OCI-LY7 (cell line): ENCODE results near the gene PCDHGA12. TPM values are rescaled to one million over a fixed set of nuclear protein-coding genes. Genes with fewer than 3 reads are reported as not detected.
"Not testable (repeated sequence)": the region's sequence is repeated elsewhere in the genome, so short reads cannot be mapped to it uniquely, and the experiment has no call there.

Source experiments
- BruUV-seq: library from RNA; stranded (reverse); fragments of 400-500 nt; replicated peaks from 2 replicates; lab custom pipeline; 2021; lab: Mats Ljungman, UMichigan
- CTCF ChIA-PET: fragments of 300-600 bp; sonication (Branson Sonifier 250); formaldehyde crosslinking; loops from one replicate; lab custom pipeline; 2022; ENCODE audit warnings: antibody characterized with exemption; ENCODE audit not compliant: unreplicated experiment; lab: Charles Lee
- POLR2A ChIA-PET: fragments of 300-600 bp; sonication (Branson Sonifier 250); formaldehyde crosslinking; loops from one replicate; lab custom pipeline; 2022; ENCODE audit warnings: antibody characterized with exemption; lab: Charles Lee
- DNase-seq: peaks from one replicate; pipeline ENCODE4 v3.0.0-alpha.2; 2015; ENCODE audit warnings: low spot score
- H2AFZ ChIP-seq: fragments of 200-600 bp; sonication (generic), shearing (Covaris generic); 2 replicates; pipeline ENCODE4 v1.6.1; 2014; ENCODE audit warnings: mild to moderate bottlenecking, antibody characterized with exemption, low read length, moderate library complexity
- H3K27ac ChIP-seq: fragments of 200-600 bp; sonication (generic); 2 replicates; pipeline ENCODE4 v1.5.1; 2014; ENCODE audit warnings: mixed run types, low read depth, mild to moderate bottlenecking, moderate library complexity, low read length, inconsistent platforms; ENCODE audit not compliant: poor library complexity, severe bottlenecking
- H3K36me3 ChIP-seq: fragments of 200-600 bp; sonication (generic); 2 replicates; pipeline ENCODE4 v1.6.1; 2014; ENCODE audit warnings: mild to moderate bottlenecking, antibody characterized with exemption, low read length, moderate library complexity, mixed read lengths; ENCODE audit not compliant: insufficient read depth
- H3K4me1 ChIP-seq: fragments of 200-600 bp; sonication (generic); 2 replicates; pipeline ENCODE4 v1.5.1; 2014; ENCODE audit warnings: mild to moderate bottlenecking, low read length; ENCODE audit not compliant: insufficient read depth, poor library complexity, severe bottlenecking
- H3K4me2 ChIP-seq: fragments of 200-600 bp; sonication (generic); 2 replicates; pipeline ENCODE4 v1.6.1; 2014; ENCODE audit warnings: mild to moderate bottlenecking, low read length
- H3K4me3 ChIP-seq: fragments of 200-600 bp; sonication (generic); 2 replicates; pipeline ENCODE4 v1.5.1; 2014; ENCODE audit warnings: mild to moderate bottlenecking, low read depth, low read length; ENCODE audit not compliant: poor library complexity, severe bottlenecking
- H3K79me2 ChIP-seq: fragments of 200-600 bp; sonication (generic); 2 replicates; pipeline ENCODE4 v1.6.1; 2016; ENCODE audit warnings: low read depth, mild to moderate bottlenecking, low read length, moderate library complexity, mixed read lengths; ENCODE audit not compliant: insufficient read depth
- H3K9me2 ChIP-seq: fragments of 200-600 bp; sonication (generic); 2 replicates; pipeline ENCODE4 v1.6.1; 2016; ENCODE audit warnings: mild to moderate bottlenecking, low read length, mixed read lengths; ENCODE audit not compliant: insufficient read depth
- H3K9me3 ChIP-seq: fragments of 200-600 bp; sonication (generic); 2 replicates; pipeline ENCODE4 v1.6.1; 2014; ENCODE audit warnings: mild to moderate bottlenecking, mixed run types, low read length, mixed read lengths
- H4K20me1 ChIP-seq: fragments of 200-600 bp; sonication (generic); 2 replicates; pipeline ENCODE4 v1.6.1; 2014; ENCODE audit warnings: mild to moderate bottlenecking, antibody characterized with exemption, low read length, moderate library complexity, mixed read lengths; ENCODE audit not compliant: insufficient read depth
- CTCF ChIP-seq: fragments of 200-600 bp; sonication (generic); conservative IDR thresholded peaks from 2 replicates; pipeline ENCODE4 v1.5.1; 2014; ENCODE audit warnings: mild to moderate bottlenecking, antibody characterized with exemption, low read length, moderate library complexity, mixed read lengths
- EZH2phosphoT487 ChIP-seq: fragments of 200-600 bp; sonication (generic); IDR thresholded peaks from 2 replicates; pipeline ENCODE4 v1.6.1; 2018; ENCODE audit warnings: low read depth, borderline replicate concordance, mild to moderate bottlenecking, mixed run types, antibody characterized with exemption, low read length, moderate library complexity, mixed read lengths
- intact Hi-C: fragments of 100-400 bp; cut with micrococcal nuclease; formaldehyde crosslinking; loops from one replicate; pipeline ENCODE4 v1.10.0; 2022; ENCODE audit not compliant: unreplicated experiment
- total RNA-seq, 2 experiments: library from RNA; depleted of rRNA in 1 of 2; stranded (reverse); fragments of >200 nt in 1 of 2; shearing (Covaris generic) in 1 of 2; gene quantifications; 2 replicates each; pipeline ENCODE4 v1.2.3, GENCODE V29; 2014 to 2022

PCDHGA12 gene
- total RNA-seq, 2 experiments from 2014 or later, result 3.4 to 3.9 TPM

GRCh38 chr5:141431286-141431685, 979 bp downstream of the PCDHGA12 start:
- no peak overlapping the region for H2AFZ ChIP-seq
- no peaks in the 10 kb centered on the region for H3K9me3 ChIP-seq
- no peak overlapping the region for H3K4me3 ChIP-seq
- no peaks in the 10 kb centered on the region for H3K79me2 ChIP-seq
- H3K36me3 ChIP-seq, result no peaks in the 10 kb centered on the region
- H4K20me1 ChIP-seq, result no peaks in the 10 kb centered on the region
- no peak for DNase-seq
- ChIA-PET POLR2A (interaction anchor here (1.2 kb wide), 1 partner anchor 10 kb away, joined by 3 read pairs; the partner anchor contains the start of gene PCDHGA11), CTCF (interaction anchor here (0.6 to 1.9 kb wide), 3 partner anchors 40 to 82 kb away, joined by 3 to 10 read pairs (median 3); no protein-coding TSS in a partner anchor)
- intact Hi-C loops, result no loop called here
- H3K27ac ChIP-seq, result no peak overlapping the region
- no peaks in the 10 kb centered on the region for H3K4me1 ChIP-seq
- no peaks in the 10 kb centered on the region for H3K9me2 ChIP-seq
- no peak overlapping the region; the same call in 1 of the 2 replicates for H3K4me2 ChIP-seq
- TF ChIP-seq EZH2phosphoT487, result no peak
- no peak for TF ChIP-seq CTCF
- BruUV-seq, result no TSS peak

GRCh38 chr5:141432308-141432707, 2.0 kb downstream of the PCDHGA12 start:
- H3K27ac ChIP-seq, H3K4me1 ChIP-seq, H3K36me3 ChIP-seq, H4K20me1 ChIP-seq, BruUV-seq, POLR2A ChIA-PET, H3K4me3 ChIP-seq, H3K4me2 ChIP-seq, H2AFZ ChIP-seq, H3K9me2 ChIP-seq, intact Hi-C loops, H3K79me2 ChIP-seq, DNase-seq, H3K9me3 ChIP-seq, CTCF ChIA-PET: not testable (repeated sequence)

- H3K9me2 ChIP-seq, H3K79me2 ChIP-seq, BruUV-seq, H3K4me1 ChIP-seq, H3K4me3 ChIP-seq, H2AFZ ChIP-seq, CTCF ChIA-PET, intact Hi-C loops, POLR2A ChIA-PET, H3K27ac ChIP-seq, H3K9me3 ChIP-seq, H3K36me3 ChIP-seq, DNase-seq, H4K20me1 ChIP-seq, H3K4me2 ChIP-seq: not testable (repeated sequence)
Measured at GRCh38 chr5:141432726-141433125, 2.4 kb downstream of the PCDHGA12 start.

GRCh38 chr5:141434006-141434405, 3.7 kb downstream of the PCDHGA12 start:
- no TSS peak for BruUV-seq
- Histone ChIP-seq H3K4me3 (no peak overlapping the region), H3K4me2 (no peak overlapping the region), H3K4me1 (no peaks in the 10 kb centered on the region), H2AFZ (no peak overlapping the region), H3K9me2 (no peaks in the 10 kb centered on the region), H3K36me3 (no peaks in the 10 kb centered on the region), H4K20me1 (no peaks in the 10 kb centered on the region), H3K79me2 (no peaks in the 10 kb centered on the region), H3K9me3 (no peaks in the 10 kb centered on the region), H3K27ac (no peak overlapping the region)
- intact Hi-C loops, result no loop called here
- TF ChIP-seq EZH2phosphoT487 (no peak), CTCF (no peak)
- ChIA-PET CTCF (no interaction called here), POLR2A (no interaction called here)
- DNase-seq, result no peak
